HEK293T (cell line): Measurements from ENCODE around the gene SELENOO.
"Not testable (repeated sequence)": the region's sequence is repeated elsewhere in the genome, so short reads cannot be mapped to it uniquely, and the experiment has no call there.

Experiments
- CTCF ChIA-PET: fragments of 350-600 bp; formaldehyde crosslinking; extraction: SDS; loops from one replicate; lab custom pipeline; 2021; ENCODE audit warnings: antibody characterized with exemption, inconsistent platforms; lab: Yijun Ruan, JAX
- POLR2A ChIA-PET: fragments of 350-600 bp; formaldehyde crosslinking; extraction: SDS; loops from one replicate; lab custom pipeline; 2020; ENCODE audit warnings: antibody characterized with exemption, inconsistent platforms; lab: Yijun Ruan, JAX
- DNase-seq: peaks from one replicate; pipeline ENCODE4 v3.0.0; 2012; ENCODE audit warnings: mixed read lengths; ENCODE audit errors: extremely low spot score
- ARNT ChIP-seq: fragments of 450-650 bp; IDR thresholded peaks from 2 replicates; pipeline ENCODE4 v1.6.1; 2017; ENCODE audit warnings: mild to moderate bottlenecking
- BHLHE40 ChIP-seq: fragments of 450-650 bp; IDR thresholded peaks from 2 replicates; pipeline ENCODE4 v1.6.1; 2016; ENCODE audit warnings: mild to moderate bottlenecking, moderate library complexity, borderline replicate concordance
- CTBP1 ChIP-seq: fragments of 450-650 bp; IDR thresholded peaks from 2 replicates; pipeline ENCODE4 v1.6.1; 2016; ENCODE audit warnings: borderline replicate concordance
- ELF4 ChIP-seq: fragments of 450-650 bp; IDR thresholded peaks from 2 replicates; pipeline ENCODE4 v1.6.1; 2017; ENCODE audit warnings: antibody characterized with exemption
- FOXA1 ChIP-seq: fragments of 450-650 bp; IDR thresholded peaks from 2 replicates; pipeline ENCODE4 v1.6.1; 2016; ENCODE audit warnings: mild to moderate bottlenecking
- FOXK2 ChIP-seq: fragments of 450-650 bp; IDR thresholded peaks from 2 replicates; pipeline ENCODE4 v1.6.1; 2016; ENCODE audit warnings: mild to moderate bottlenecking
- FOXM1 ChIP-seq: fragments of 450-650 bp; IDR thresholded peaks from 2 replicates; pipeline ENCODE4 v1.6.1; 2017; ENCODE audit warnings: mild to moderate bottlenecking, borderline replicate concordance
- HDGF ChIP-seq: fragments of 450-650 bp; IDR thresholded peaks from 2 replicates; pipeline ENCODE4 v1.6.1; 2017; ENCODE audit warnings: antibody characterized with exemption, borderline replicate concordance
- L3MBTL2 ChIP-seq: fragments of 450-650 bp; conservative IDR thresholded peaks from 2 replicates; pipeline ENCODE4 v1.6.1; 2016; ENCODE audit warnings: mild to moderate bottlenecking
- LEF1 ChIP-seq: fragments of 450-650 bp; IDR thresholded peaks from 2 replicates; pipeline ENCODE4 v1.6.1; 2017; ENCODE audit warnings: mild to moderate bottlenecking, borderline replicate concordance
- NFRKB ChIP-seq: fragments of 450-650 bp; IDR thresholded peaks from 2 replicates; pipeline ENCODE4 v1.6.1; 2016; ENCODE audit warnings: mild to moderate bottlenecking, moderate library complexity
- PKNOX1 ChIP-seq: fragments of 450-650 bp; IDR thresholded peaks from 2 replicates; pipeline ENCODE4 v1.6.1; 2016
- SP1 ChIP-seq: fragments of 450-650 bp; IDR thresholded peaks from 2 replicates; pipeline ENCODE4 v1.6.1; 2017
- SUZ12 ChIP-seq: fragments of 450-650 bp; IDR thresholded peaks from 2 replicates; pipeline ENCODE4 v1.6.1; 2016; ENCODE audit warnings: mild to moderate bottlenecking
- TARDBP ChIP-seq: fragments of 450-650 bp; IDR thresholded peaks from 2 replicates; pipeline ENCODE4 v1.6.1; 2016
- ZNF384 ChIP-seq: fragments of 450-650 bp; IDR thresholded peaks from 2 replicates; pipeline ENCODE4 v1.6.1; 2016

Gene SELENOO

GRCh38 chr22:50167689-50168489 is 32.9 kb upstream of the SELENOO start:
- TF ChIP-seq BHLHE40 (no peak), NFRKB (no peak), SUZ12 (no peak), FOXM1 (no peak), ARNT (no peak), SP1 (no peak), CTBP1 (no peak), FOXK2 (no peak), L3MBTL2 (no peak), HDGF (no peak), LEF1 (no peak), TARDBP (no peak), ELF4 (no peak), ZNF384 (no peak), FOXA1 (no peak)
- ChIA-PET CTCF (no interaction called here), POLR2A (no interaction called here)
- DNase-seq = no peak

GRCh38 chr22:50168490-50169180 is 32.2 kb upstream of the SELENOO start:
- CTCF ChIA-PET, POLR2A ChIA-PET, DNase-seq: not testable (repeated sequence)

- ChIA-PET CTCF (no interaction called here), POLR2A (no interaction called here)
- DNase-seq = no peak
- TF ChIP-seq TARDBP = no peak
- no peak for TF ChIP-seq FOXA1
- no peak for TF ChIP-seq BHLHE40
- no peak for TF ChIP-seq PKNOX1
- no peak for TF ChIP-seq ZNF384
- no peak for TF ChIP-seq LEF1
- no peak for TF ChIP-seq SP1
- TF ChIP-seq SUZ12 = no peak
- TF ChIP-seq NFRKB = no peak
- TF ChIP-seq FOXK2 = no peak
- TF ChIP-seq ELF4 = no peak
- TF ChIP-seq FOXM1 = no peak
- no peak for TF ChIP-seq CTBP1
- no peak for TF ChIP-seq ARNT
These were observed 31.5 kb upstream of the SELENOO start for GRCh38 chr22:50169181-50169759.

GRCh38 chr22:50169774-50170341 is 31.0 kb upstream of the SELENOO start:
- ChIA-PET POLR2A (interaction anchor here (1.0 to 1.8 kb wide), 3 partner anchors 12 to 20 kb away, joined by 3 to 4 read pairs (median 3); no protein-coding TSS in a partner anchor), CTCF (no interaction called here)
- peak; percentile 65 for DNase-seq
- TF ChIP-seq PKNOX1 (no peak), FOXM1 (peak; percentile 30; the same call in 1 of the 2 replicates)

GRCh38 chr22:50170453-50171318 is 30.1 kb upstream of the SELENOO start, which contains the start of gene PANX2:
Gene PANX2, plus strand, starts transcription at chr22:50170731. Its CDS starts 0 bp downstream, at chr22:50170731.
- DNase-seq = no peak

More at GRCh38 chr22:50170453-50171318, 30.1 kb upstream of the SELENOO start, which contains the start of gene PANX2:
- TF ChIP-seq TARDBP = no peak
- TF ChIP-seq NFRKB = no peak
- no peak for TF ChIP-seq LEF1
- no peak for TF ChIP-seq FOXM1
- no peak for TF ChIP-seq HDGF
- no peak for TF ChIP-seq ARNT
- TF ChIP-seq BHLHE40 = no peak
- TF ChIP-seq FOXK2 = no peak
- TF ChIP-seq PKNOX1 = no peak
- TF ChIP-seq FOXA1 = no peak
- no peak for TF ChIP-seq CTBP1
- no peak for TF ChIP-seq SUZ12
- TF ChIP-seq L3MBTL2 = no peak
- no peak for TF ChIP-seq SP1
- no peak for TF ChIP-seq ZNF384
- TF ChIP-seq ELF4 = no peak
- POLR2A ChIA-PET = interaction anchor here (1.0 to 1.8 kb wide), 4 partner anchors 12 to 20 kb away, joined by 3 to 4 read pairs (median 4); no protein-coding TSS in a partner anchor
- CTCF ChIA-PET = no interaction called here
